Stimulated activated CD4-positive, alpha-beta T cell treated with anti-CD3 and anti-CD28 coated beads, Interleukin-15, amount 100 ng/mL, for 48 hours (primary cell): ENCODE data around the gene CD101.
A peak's percentile ranks its signal among the peaks of the same experiment; 100 is the strongest.

ENCODE experiments used
- DNase-seq, 2 donors: peaks; one replicate each; pipeline ENCODE4 v3.0.0-alpha.2; 2020; ENCODE audit warnings: low read depth in 2 of 2

The CD101 gene

GRCh38 chr1:117051224-117052064 lies 49.9 kb downstream of the CD101 start:
- DNase-seq = no peak

GRCh38 chr1:117054068-117054467 lies 52.5 kb downstream of the CD101 start:
- DNase-seq = no peak

GRCh38 chr1:117058810-117059209 lies 57.2 kb downstream of the CD101 start:
- no peak for DNase-seq

- DNase-seq = peak; percentile 58 to 59
Observed at GRCh38 chr1:117059334-117059677, 57.7 kb downstream of the CD101 start.

- DNase-seq = peak; percentile 91 to 94
Observed at GRCh38 chr1:117059678-117060440, 58.3 kb downstream of the CD101 start, which contains the start of gene TTF2. TSS of gene TTF2 (plus strand) at chr1:117060326. CDS start at chr1:117060347, 21 bp downstream.

GRCh38 chr1:117060441-117061317 lies 59.1 kb downstream of the CD101 start:
- DNase-seq = no peak

- DNase-seq = no peak
Observed at GRCh38 chr1:117061986-117062415, 60.4 kb downstream of the CD101 start.

GRCh38 chr1:117066367-117066766 lies 64.8 kb downstream of the CD101 start:
- DNase-seq = no peak

- no peak for DNase-seq
Observed at GRCh38 chr1:117067533-117068370, 66.2 kb downstream of the CD101 start.

GRCh38 chr1:117068580-117068979 lies 67.0 kb downstream of the CD101 start:
- no peak for DNase-seq

- DNase-seq = no peak
Observed at GRCh38 chr1:117069220-117069844, 67.8 kb downstream of the CD101 start.

- DNase-seq = no peak
Observed at GRCh38 chr1:117070124-117070523, 68.6 kb downstream of the CD101 start.

GRCh38 chr1:117076648-117077047 lies 75.1 kb downstream of the CD101 start:
- no peak for DNase-seq

- peak in 1 of 2 donors; percentile 58 for DNase-seq
Observed at GRCh38 chr1:117077267-117077666, 75.7 kb downstream of the CD101 start.

GRCh38 chr1:117079737-117080136 lies 78.2 kb downstream of the CD101 start:
- no peak for DNase-seq

GRCh38 chr1:117084231-117084630 lies 82.7 kb downstream of the CD101 start:
- no peak for DNase-seq
